A549 (cell line): Measurements from ENCODE around the gene SLC17A3. TPM values are rescaled to one million over a fixed set of nuclear protein-coding genes. Genes with fewer than 3 reads are reported as not detected.

Experiments
- ATAC-seq, 2 experiments: fragments of 200-7000 bp in 1 of 2; fragments of >200 bp in 1 of 2; cut with Nextera tagmentation in 1 of 2; cut with Tn5 transposase in 1 of 2; 3 replicates each; pipeline versions ENCODE4 v1.8.0 to v1.9.1; 2018 to 2020; ENCODE audit warnings: mild to moderate bottlenecking in 1 of 2, moderate library complexity in 1 of 2
- CTCF ChIA-PET: fragments of 300-600 bp; sonication (Branson Sonifier 250); formaldehyde crosslinking; extraction: SDS; loops from one replicate; lab custom pipeline; 2021; ENCODE audit warnings: antibody characterized with exemption, inconsistent platforms; lab: Yijun Ruan, JAX
- POLR2A ChIA-PET: fragments of 350-600 bp; formaldehyde crosslinking; extraction: SDS; loops from one replicate; lab custom pipeline; 2021; ENCODE audit warnings: antibody characterized with exemption, inconsistent platforms; lab: Yijun Ruan, JAX
- DNase-seq, 2 experiments: peaks; one replicate each; pipeline versions ENCODE4 v3.0.0 to v3.0.0-alpha.2; 2011 to 2016; ENCODE audit warnings: low read depth in 1 of 2, low spot score in 1 of 2
- FAIRE-seq: peaks from 2 replicates; lab custom pipeline; 2011; peaks lifted over from hg19 to GRCh38; lab: Jason Lieb, UNC
- H3K27ac ChIP-seq, 2 experiments: fragments of >200 bp; sonication (Bioruptor Twin); formaldehyde crosslinking; 3 replicates each; pipeline ENCODE4 v1.5.1; 2016 to 2017
- H3K4me1 ChIP-seq: fragments of >200 bp; sonication (Bioruptor Twin); formaldehyde crosslinking; 3 replicates; pipeline ENCODE4 v1.6.1; 2016
- H3K4me2 ChIP-seq: fragments of >200 bp; sonication (Bioruptor Twin); formaldehyde crosslinking; 3 replicates; pipeline ENCODE4 v1.6.1; 2016
- H3K4me3 ChIP-seq: fragments of >200 bp; sonication (Bioruptor Twin); formaldehyde crosslinking; 3 replicates; pipeline ENCODE4 v1.5.1; 2016
- H3K9me3 ChIP-seq: fragments of >200 bp; sonication (Bioruptor Twin); formaldehyde crosslinking; 3 replicates; pipeline ENCODE4 v1.6.1; 2016
- CBX2 ChIP-seq: fragments of 200-600 bp; sonication (generic); IDR thresholded peaks from 2 replicates; pipeline ENCODE4 v1.6.1; 2016; ENCODE audit warnings: low read depth, mild to moderate bottlenecking, borderline replicate concordance
- CHD2 ChIP-seq: fragments of 150-350 bp; IDR thresholded peaks from 2 replicates; pipeline ENCODE4 v1.6.1; 2014; ENCODE audit warnings: low read length; ENCODE audit not compliant: partially characterized antibody
- EHMT2 ChIP-seq: fragments of 200-600 bp; sonication (generic); IDR thresholded peaks from 2 replicates; pipeline ENCODE4 v1.6.1; 2016; ENCODE audit warnings: antibody characterized with exemption, low read depth, mild to moderate bottlenecking, moderate library complexity
- ESRRA ChIP-seq: fragments of 150-350 bp; IDR thresholded peaks from 2 replicates; pipeline ENCODE4 v1.6.1; 2014; ENCODE audit warnings: mild to moderate bottlenecking, low read length, borderline replicate concordance
- FOSB ChIP-seq: fragments of 250-450 bp; sonication (Bioruptor Pico); IDR thresholded peaks from 2 replicates; pipeline ENCODE4 v1.5.0; 2020; ENCODE audit warnings: mild to moderate bottlenecking, moderate library complexity
- GATA3 ChIP-seq: IDR thresholded peaks from 2 replicates; pipeline ENCODE4 v1.6.1; 2012; ENCODE audit warnings: borderline replicate concordance
- HOXA7 ChIP-seq: fragments of 250-450 bp; sonication (Bioruptor Pico); IDR thresholded peaks from 2 replicates; pipeline ENCODE4 v1.5.0; 2020; ENCODE audit warnings: mild to moderate bottlenecking, moderate library complexity
- KDM5A ChIP-seq: fragments of 200-600 bp; sonication (generic); IDR thresholded peaks from 2 replicates; pipeline ENCODE4 v1.6.1; 2016; ENCODE audit warnings: antibody characterized with exemption, mild to moderate bottlenecking
- MAFK ChIP-seq: fragments of 450-650 bp; IDR thresholded peaks from 2 replicates; pipeline ENCODE4 v1.6.1; 2014; ENCODE audit not compliant: partially characterized antibody
- MAZ ChIP-seq: fragments of 150-350 bp; IDR thresholded peaks from 2 replicates; pipeline ENCODE4 v1.6.1; 2014; ENCODE audit warnings: antibody characterized with exemption, low read depth, low read length, borderline replicate concordance
- MYC ChIP-seq: IDR thresholded peaks from 2 replicates; pipeline ENCODE4 v1.6.1; 2012; ENCODE audit warnings: mild to moderate bottlenecking, inconsistent platforms, low read length, improper control_type of control experiment, borderline replicate concordance
- POLR2A ChIP-seq: IDR thresholded peaks from 2 replicates; pipeline ENCODE4 v1.6.1; 2012; ENCODE audit warnings: mild to moderate bottlenecking, low read length
- RARB ChIP-seq: fragments of 250-450 bp; sonication (Bioruptor Pico); IDR thresholded peaks from 2 replicates; pipeline ENCODE4 v1.8.0; 2021; ENCODE audit warnings: mild to moderate bottlenecking, moderate library complexity
- RCOR1 ChIP-seq: fragments of 150-350 bp; IDR thresholded peaks from 2 replicates; pipeline ENCODE4 v1.6.1; 2014; ENCODE audit warnings: antibody characterized with exemption, low read length, low read depth
- SMC3 ChIP-seq: fragments of >200 bp; sonication (Bioruptor Twin); formaldehyde crosslinking; IDR thresholded peaks from 3 replicates; pipeline ENCODE4 v1.6.1; 2018; ENCODE audit warnings: inconsistent platforms
- SREBF2 ChIP-seq: fragments of 450-650 bp; IDR thresholded peaks from 2 replicates; pipeline ENCODE4 v1.6.1; 2014; ENCODE audit warnings: mild to moderate bottlenecking, moderate library complexity
- ZSCAN20 ChIP-seq: fragments of 250-450 bp; sonication (Bioruptor Pico); IDR thresholded peaks from 2 replicates; pipeline ENCODE4 v1.8.0; 2022; ENCODE audit warnings: mild to moderate bottlenecking, moderate library complexity
- WGBS: methylation state at CpG from one replicate; pipeline ENCODE4 v1.1.6; 2017; ENCODE audit errors: missing lambda C conversion rate; 5-methylcytosine and 5-hydroxymethylcytosine counted together
- polyA plus RNA-seq, 4 experiments: library from polyadenylated mRNA; depleted of rRNA in 3 of 4; stranded (reverse); fragments of >200 nt; fragmentation: RNase III in 1 of 4; extraction: RNeasy Plus Mini Kit Qiagen cat#74134 plus additional on column Dnase treatment in 1 of 4; gene quantifications; 2 replicates in 3 of 4; 3 replicates in 1 of 4; pipeline ENCODE4 v1.2.3, GENCODE V29; 2011 to 2017
- TF ChIP-seq, protein P1 (sequence below): IDR thresholded peaks from 2 replicates; pipeline ENCODE4 v1.6.1; 2012; ENCODE audit warnings: low read depth, borderline replicate concordance
- TF ChIP-seq, protein P2 (sequence below): fragments of 200-600 bp; sonication (generic); IDR thresholded peaks from 2 replicates; pipeline ENCODE4 v1.6.1; 2016; ENCODE audit warnings: antibody characterized with exemption, mild to moderate bottlenecking, moderate library complexity
- TF ChIP-seq, protein P3 (sequence below): fragments of 450-650 bp; IDR thresholded peaks from 2 replicates; pipeline ENCODE4 v1.6.1; 2014; ENCODE audit warnings: antibody characterized with exemption
- TF ChIP-seq, protein P4 (sequence below): IDR thresholded peaks from 2 replicates; pipeline ENCODE4 v1.6.1; 2012
- TF ChIP-seq, protein P5 (sequence below): fragments of 250-450 bp; sonication (Bioruptor Pico); IDR thresholded peaks from 2 replicates; pipeline ENCODE4 v1.5.0; 2020; ENCODE audit warnings: low read depth, mild to moderate bottlenecking, moderate library complexity
- TF ChIP-seq, protein P6 (sequence below): fragments of 150-350 bp; IDR thresholded peaks from 2 replicates; pipeline ENCODE4 v1.6.1; 2014; ENCODE audit warnings: low read depth, mild to moderate bottlenecking, low read length
- TF ChIP-seq, protein P7 (sequence below): fragments of 250-450 bp; sonication (Bioruptor Pico); IDR thresholded peaks from 2 replicates; pipeline ENCODE4 v1.5.0; 2021; ENCODE audit warnings: mild to moderate bottlenecking, moderate library complexity, borderline replicate concordance

The SLC17A3 gene
- polyA plus RNA-seq, 2 of the 4 experiments (the other 2 are of a cell fraction) = 5.3 to 7.5 TPM

DNA sequence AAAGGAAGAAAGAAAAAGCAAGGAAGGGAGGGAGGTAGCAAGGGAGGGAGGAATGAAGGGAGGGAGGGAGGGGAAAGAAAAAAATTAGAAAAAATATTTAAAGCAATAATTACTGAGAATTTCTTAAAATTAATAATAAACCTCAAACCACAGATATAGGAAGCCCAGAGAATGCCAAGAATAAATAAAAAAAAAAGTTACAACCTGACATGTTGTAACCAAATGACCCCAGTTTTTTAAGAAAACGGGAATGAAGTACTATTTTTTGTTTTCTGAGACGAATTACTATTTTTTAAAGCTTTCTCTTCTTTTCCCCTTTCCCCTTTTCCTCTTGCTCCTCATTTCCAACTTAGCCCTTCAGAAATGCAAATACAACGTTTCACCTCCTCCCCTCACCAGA lies 58.8 kb downstream of the SLC17A3 start:
- Histone ChIP-seq H3K9me3 (no peaks in the 10 kb centered on the region), H3K4me3 (no peak overlapping the region), H3K4me2 (no peak overlapping the region), H3K4me1 (no peaks in the 10 kb centered on the region)
- DNase-seq (no peak), ATAC-seq (no peak), FAIRE-seq (no peak)
- CTCF ChIA-PET = no interaction called here
- WGBS = 20% methylated on average over 3 of the region's 3 CpGs
- TF ChIP-seq, protein P1, sequence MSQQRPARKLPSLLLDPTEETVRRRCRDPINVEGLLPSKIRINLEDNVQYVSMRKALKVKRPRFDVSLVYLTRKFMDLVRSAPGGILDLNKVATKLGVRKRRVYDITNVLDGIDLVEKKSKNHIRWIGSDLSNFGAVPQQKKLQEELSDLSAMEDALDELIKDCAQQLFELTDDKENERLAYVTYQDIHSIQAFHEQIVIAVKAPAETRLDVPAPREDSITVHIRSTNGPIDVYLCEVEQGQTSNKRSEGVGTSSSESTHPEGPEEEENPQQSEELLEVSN = no peak
- TF ChIP-seq, protein P2, sequence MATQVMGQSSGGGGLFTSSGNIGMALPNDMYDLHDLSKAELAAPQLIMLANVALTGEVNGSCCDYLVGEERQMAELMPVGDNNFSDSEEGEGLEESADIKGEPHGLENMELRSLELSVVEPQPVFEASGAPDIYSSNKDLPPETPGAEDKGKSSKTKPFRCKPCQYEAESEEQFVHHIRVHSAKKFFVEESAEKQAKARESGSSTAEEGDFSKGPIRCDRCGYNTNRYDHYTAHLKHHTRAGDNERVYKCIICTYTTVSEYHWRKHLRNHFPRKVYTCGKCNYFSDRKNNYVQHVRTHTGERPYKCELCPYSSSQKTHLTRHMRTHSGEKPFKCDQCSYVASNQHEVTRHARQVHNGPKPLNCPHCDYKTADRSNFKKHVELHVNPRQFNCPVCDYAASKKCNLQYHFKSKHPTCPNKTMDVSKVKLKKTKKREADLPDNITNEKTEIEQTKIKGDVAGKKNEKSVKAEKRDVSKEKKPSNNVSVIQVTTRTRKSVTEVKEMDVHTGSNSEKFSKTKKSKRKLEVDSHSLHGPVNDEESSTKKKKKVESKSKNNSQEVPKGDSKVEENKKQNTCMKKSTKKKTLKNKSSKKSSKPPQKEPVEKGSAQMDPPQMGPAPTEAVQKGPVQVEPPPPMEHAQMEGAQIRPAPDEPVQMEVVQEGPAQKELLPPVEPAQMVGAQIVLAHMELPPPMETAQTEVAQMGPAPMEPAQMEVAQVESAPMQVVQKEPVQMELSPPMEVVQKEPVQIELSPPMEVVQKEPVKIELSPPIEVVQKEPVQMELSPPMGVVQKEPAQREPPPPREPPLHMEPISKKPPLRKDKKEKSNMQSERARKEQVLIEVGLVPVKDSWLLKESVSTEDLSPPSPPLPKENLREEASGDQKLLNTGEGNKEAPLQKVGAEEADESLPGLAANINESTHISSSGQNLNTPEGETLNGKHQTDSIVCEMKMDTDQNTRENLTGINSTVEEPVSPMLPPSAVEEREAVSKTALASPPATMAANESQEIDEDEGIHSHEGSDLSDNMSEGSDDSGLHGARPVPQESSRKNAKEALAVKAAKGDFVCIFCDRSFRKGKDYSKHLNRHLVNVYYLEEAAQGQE = no peak
- TF ChIP-seq KDM5A (no peak), MAZ (no peak), MYC (no peak), EHMT2 (no peak), CBX2 (no peak), RCOR1 (no peak), MAFK (no peak), RARB (CRISPR knock-in tag) (no peak), GATA3 (no peak), POLR2A (no peak)
- TF ChIP-seq, protein P3, sequence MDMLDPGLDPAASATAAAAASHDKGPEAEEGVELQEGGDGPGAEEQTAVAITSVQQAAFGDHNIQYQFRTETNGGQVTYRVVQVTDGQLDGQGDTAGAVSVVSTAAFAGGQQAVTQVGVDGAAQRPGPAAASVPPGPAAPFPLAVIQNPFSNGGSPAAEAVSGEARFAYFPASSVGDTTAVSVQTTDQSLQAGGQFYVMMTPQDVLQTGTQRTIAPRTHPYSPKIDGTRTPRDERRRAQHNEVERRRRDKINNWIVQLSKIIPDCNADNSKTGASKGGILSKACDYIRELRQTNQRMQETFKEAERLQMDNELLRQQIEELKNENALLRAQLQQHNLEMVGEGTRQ = no peak
- TF ChIP-seq, all 56 proteins: peak for 0
- POLR2A ChIA-PET = no interaction called here
- H3K27ac ChIP-seq = no peak overlapping the region

DNA sequence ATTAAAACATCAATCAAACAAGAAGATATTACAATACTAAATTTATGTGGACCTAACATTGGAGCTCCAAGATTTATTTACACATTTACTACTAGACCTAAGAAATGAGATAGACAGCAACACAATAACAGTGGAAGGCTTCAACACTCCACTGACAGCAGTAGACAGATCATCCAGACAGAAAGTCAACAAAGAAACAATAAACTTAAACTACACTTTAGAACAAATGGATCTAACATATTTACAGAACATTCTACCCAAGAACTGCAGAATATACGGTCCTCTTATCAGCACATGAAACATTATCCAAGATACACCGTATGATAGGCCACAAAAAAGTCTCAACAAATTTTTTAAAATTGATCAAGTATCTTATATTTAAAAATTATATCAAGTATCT lies 69.2 kb downstream of the SLC17A3 start:
- H3K27ac ChIP-seq = no peak overlapping the region
- TF ChIP-seq, protein P4, sequence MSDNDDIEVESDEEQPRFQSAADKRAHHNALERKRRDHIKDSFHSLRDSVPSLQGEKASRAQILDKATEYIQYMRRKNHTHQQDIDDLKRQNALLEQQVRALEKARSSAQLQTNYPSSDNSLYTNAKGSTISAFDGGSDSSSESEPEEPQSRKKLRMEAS = no peak
- TF ChIP-seq, protein P1 = no peak
- no peak for TF ChIP-seq HOXA7 (CRISPR knock-in tag)
- no peak for TF ChIP-seq ESRRA
- H3K4me1 ChIP-seq = no peaks in the 10 kb centered on the region
- DNase-seq = no peak
- H3K9me3 ChIP-seq = no peaks in the 10 kb centered on the region
- H3K4me3 ChIP-seq = no peak overlapping the region
- ChIA-PET CTCF (no interaction called here), POLR2A (no interaction called here)
- no peak for ATAC-seq
- no peak for FAIRE-seq
- H3K4me2 ChIP-seq = no peak overlapping the region
- 64% methylated on average over 2 of the region's 2 CpGs for WGBS

DNA sequence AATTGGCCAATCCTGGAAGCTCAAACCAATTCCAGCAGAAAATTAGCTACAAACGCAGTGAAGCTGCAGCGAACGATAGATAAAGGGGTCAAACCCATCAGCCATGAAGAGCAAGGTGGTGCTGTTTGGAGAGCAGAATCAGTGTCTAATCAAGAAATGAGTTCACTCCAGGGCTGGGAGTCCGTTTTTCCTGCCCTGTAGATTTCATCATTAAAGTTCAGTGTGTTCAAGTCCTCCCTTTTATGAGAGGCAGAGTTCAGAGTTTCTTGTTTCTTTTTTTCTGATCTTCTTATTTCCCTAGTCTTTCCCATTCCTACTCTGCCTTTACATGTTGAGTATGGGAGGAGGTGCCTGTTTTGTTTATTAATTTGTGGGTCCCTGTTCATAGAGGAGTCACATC lies 72.6 kb downstream of the SLC17A3 start:
- FAIRE-seq = no peak
- Histone ChIP-seq H3K4me2 (no peak overlapping the region), H3K4me1 (no peaks in the 10 kb centered on the region), H3K27ac (no peak overlapping the region), H3K4me3 (no peak overlapping the region), H3K9me3 (no peaks in the 10 kb centered on the region)
- POLR2A ChIA-PET = no interaction called here
- ATAC-seq = no peak
- 60% methylated on average over 4 of the region's 4 CpGs for WGBS
- no peak for DNase-seq
- CTCF ChIA-PET = no interaction called here
- TF ChIP-seq ZSCAN20 (CRISPR knock-in tag) = no peak
- TF ChIP-seq, protein P5, sequence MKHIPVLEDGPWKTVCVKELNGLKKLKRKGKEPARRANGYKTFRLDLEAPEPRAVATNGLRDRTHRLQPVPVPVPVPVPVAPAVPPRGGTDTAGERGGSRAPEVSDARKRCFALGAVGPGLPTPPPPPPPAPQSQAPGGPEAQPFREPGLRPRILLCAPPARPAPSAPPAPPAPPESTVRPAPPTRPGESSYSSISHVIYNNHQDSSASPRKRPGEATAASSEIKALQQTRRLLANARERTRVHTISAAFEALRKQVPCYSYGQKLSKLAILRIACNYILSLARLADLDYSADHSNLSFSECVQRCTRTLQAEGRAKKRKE (CRISPR knock-in tag) = no peak
- TF ChIP-seq, protein P1 = no peak
- TF ChIP-seq, protein P6, sequence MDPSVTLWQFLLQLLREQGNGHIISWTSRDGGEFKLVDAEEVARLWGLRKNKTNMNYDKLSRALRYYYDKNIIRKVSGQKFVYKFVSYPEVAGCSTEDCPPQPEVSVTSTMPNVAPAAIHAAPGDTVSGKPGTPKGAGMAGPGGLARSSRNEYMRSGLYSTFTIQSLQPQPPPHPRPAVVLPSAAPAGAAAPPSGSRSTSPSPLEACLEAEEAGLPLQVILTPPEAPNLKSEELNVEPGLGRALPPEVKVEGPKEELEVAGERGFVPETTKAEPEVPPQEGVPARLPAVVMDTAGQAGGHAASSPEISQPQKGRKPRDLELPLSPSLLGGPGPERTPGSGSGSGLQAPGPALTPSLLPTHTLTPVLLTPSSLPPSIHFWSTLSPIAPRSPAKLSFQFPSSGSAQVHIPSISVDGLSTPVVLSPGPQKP = no peak
- TF ChIP-seq CHD2 = no peak
- TF ChIP-seq KDM5A = no peak
- no peak for TF ChIP-seq SREBF2
- TF ChIP-seq SMC3 = no peak
- no peak for TF ChIP-seq FOSB (CRISPR knock-in tag)
- TF ChIP-seq, protein P7, sequence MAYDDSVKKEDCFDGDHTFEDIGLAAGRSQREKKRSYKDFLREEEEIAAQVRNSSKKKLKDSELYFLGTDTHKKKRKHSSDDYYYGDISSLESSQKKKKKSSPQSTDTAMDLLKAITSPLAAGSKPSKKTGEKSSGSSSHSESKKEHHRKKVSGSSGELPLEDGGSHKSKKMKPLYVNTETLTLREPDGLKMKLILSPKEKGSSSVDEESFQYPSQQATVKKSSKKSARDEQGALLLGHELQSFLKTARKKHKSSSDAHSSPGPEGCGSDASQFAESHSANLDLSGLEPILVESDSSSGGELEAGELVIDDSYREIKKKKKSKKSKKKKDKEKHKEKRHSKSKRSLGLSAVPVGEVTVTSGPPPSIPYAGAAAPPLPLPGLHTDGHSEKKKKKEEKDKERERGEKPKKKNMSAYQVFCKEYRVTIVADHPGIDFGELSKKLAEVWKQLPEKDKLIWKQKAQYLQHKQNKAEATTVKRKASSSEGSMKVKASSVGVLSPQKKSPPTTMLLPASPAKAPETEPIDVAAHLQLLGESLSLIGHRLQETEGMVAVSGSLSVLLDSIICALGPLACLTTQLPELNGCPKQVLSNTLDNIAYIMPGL = no peak
